Endothelial cell of umbilical vein (primary cell): Measurements from ENCODE around the gene UGT1A9.

Experiments used
- POLR2AphosphoS5 ChIP-seq: IDR thresholded peaks from 2 replicates; pipeline ENCODE4 v1.6.1; 2012; ENCODE audit warnings: low read depth, mild to moderate bottlenecking, control low read depth, low read length, moderate library complexity; ENCODE audit not compliant: insufficient read depth
- TF ChIP-seq, protein P1 (sequence below), 2 donors: IDR thresholded peaks; 1 replicate in 1 of 2; 2 replicates in 1 of 2; pipeline ENCODE4 v1.5.1; 2011; ENCODE audit warnings: low read length in 2 of 2, mild to moderate bottlenecking in 2 of 2, moderate library complexity in 2 of 2, control low read depth in 1 of 2, inconsistent platforms in 1 of 2, low read depth in 1 of 2; ENCODE audit not compliant: insufficient read depth in 1 of 2; ENCODE audit errors: extremely low read depth in 1 of 2

DNA sequence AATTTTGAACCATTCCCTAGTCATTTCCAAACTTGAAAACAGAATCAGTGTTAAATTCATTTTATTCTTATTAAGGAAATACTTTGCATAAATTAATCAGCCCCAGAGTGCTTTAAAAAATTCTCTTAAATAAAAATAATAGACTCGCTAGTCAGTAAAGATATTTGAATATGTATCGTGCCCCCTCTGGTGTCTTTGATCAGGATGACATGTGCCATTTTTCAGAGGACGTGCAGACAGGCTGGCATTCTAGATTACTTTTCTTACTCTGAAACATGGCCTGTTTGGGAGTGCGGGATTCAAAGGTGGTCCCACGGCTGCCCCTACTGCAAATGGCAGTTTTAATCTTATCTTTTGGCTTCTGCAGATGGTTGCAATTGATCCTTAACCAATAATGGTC, 100.9 kb downstream of the UGT1A9 start:
- TF ChIP-seq, protein P1, sequence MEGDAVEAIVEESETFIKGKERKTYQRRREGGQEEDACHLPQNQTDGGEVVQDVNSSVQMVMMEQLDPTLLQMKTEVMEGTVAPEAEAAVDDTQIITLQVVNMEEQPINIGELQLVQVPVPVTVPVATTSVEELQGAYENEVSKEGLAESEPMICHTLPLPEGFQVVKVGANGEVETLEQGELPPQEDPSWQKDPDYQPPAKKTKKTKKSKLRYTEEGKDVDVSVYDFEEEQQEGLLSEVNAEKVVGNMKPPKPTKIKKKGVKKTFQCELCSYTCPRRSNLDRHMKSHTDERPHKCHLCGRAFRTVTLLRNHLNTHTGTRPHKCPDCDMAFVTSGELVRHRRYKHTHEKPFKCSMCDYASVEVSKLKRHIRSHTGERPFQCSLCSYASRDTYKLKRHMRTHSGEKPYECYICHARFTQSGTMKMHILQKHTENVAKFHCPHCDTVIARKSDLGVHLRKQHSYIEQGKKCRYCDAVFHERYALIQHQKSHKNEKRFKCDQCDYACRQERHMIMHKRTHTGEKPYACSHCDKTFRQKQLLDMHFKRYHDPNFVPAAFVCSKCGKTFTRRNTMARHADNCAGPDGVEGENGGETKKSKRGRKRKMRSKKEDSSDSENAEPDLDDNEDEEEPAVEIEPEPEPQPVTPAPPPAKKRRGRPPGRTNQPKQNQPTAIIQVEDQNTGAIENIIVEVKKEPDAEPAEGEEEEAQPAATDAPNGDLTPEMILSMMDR (IDR thresholded peaks at IDR 0.05; ENCODE audit: extremely low read depth in 1 of 2, insufficient read depth in 1 of 2, low read depth in 1 of 2, low read length in 2 of 2), result no peak
- TF ChIP-seq POLR2AphosphoS5, result no peak
